Measurements from ENCODE around the gene DISC1.

GRCh38 chr1:231954751-231955150 is 328.2 kb downstream of the DISC1 start:
- TF ChIP-seq EZH2phosphoT487 (IDR thresholded peaks at IDR 0.05; ENCODE audit: insufficient read depth, low read depth) (no peak), EZH2 (IDR thresholded peaks at IDR 0.05; ENCODE audit: insufficient read depth, poor library complexity, severe bottlenecking) (no peak)

Data from GM23248 (cell line).